PC-3 (cell line): ENCODE measurements around the gene SYT1.

Source experiments
- CTCF ChIP-seq: fragments of 300-600 bp; sonication (generic); conservative IDR thresholded peaks from 2 replicates; pipeline ENCODE4 v1.5.1; 2017; ENCODE audit warnings: antibody characterized with exemption, low read depth, mild to moderate bottlenecking, low read length
- EZH2 ChIP-seq: fragments of 300-600 bp; sonication (generic); IDR thresholded peaks from one replicate; pipeline ENCODE4 v1.6.1; 2017; ENCODE audit warnings: antibody characterized with exemption, mild to moderate bottlenecking, low read length; ENCODE audit not compliant: unreplicated experiment
- EZH2phosphoT487 ChIP-seq: fragments of 300-600 bp; sonication (generic); IDR thresholded peaks from 2 replicates; pipeline ENCODE4 v1.6.1; 2018; ENCODE audit warnings: mild to moderate bottlenecking, antibody characterized with exemption, low read length, borderline replicate concordance

- TF ChIP-seq CTCF: no peak
- no peak for TF ChIP-seq EZH2
- no peak for TF ChIP-seq EZH2phosphoT487
These were observed 151.6 kb downstream of the SYT1 start for GRCh38 chr12:79016181-79016580.
